Activated CD8-positive, alpha-beta T cell treated with anti-CD3 and anti-CD28 coated beads for 36 hours (primary cell): Measurements from ENCODE around the gene RAB3C. TPM values are rescaled to one million over a fixed set of nuclear protein-coding genes. Genes with fewer than 3 reads are reported as not detected.

Source experiments
- ATAC-seq: fragments of 200-7000 bp; cut with Tn5 transposase; one replicate; pipeline ENCODE4 v1.10.0; 2021; ENCODE audit warnings: mild to moderate bottlenecking, moderate library complexity
- CTCF ChIA-PET: fragments of 350-600 bp; sonication (Branson Sonifier 250); formaldehyde crosslinking; loops from one replicate; lab custom pipeline; 2021; ENCODE audit warnings: antibody characterized with exemption; lab: Charles Lee
- POLR2A ChIA-PET: fragments of 350-600 bp; sonication (Branson Sonifier 250); formaldehyde crosslinking; loops from one replicate; lab custom pipeline; 2021; ENCODE audit warnings: antibody characterized with exemption; lab: Charles Lee
- DNase-seq: peaks from one replicate; pipeline ENCODE4 v3.0.0-alpha.2; 2020
- H3K27ac Mint-ChIP-seq: one replicate; pipeline ENCODE4 v1.8.0; 2021; ENCODE audit warnings: mild to moderate bottlenecking, mixed read lengths
- H3K27me3 Mint-ChIP-seq: one replicate; pipeline ENCODE4 v1.8.0; 2021; ENCODE audit warnings: mixed read lengths
- H3K36me3 Mint-ChIP-seq: one replicate; pipeline ENCODE4 v1.8.0; 2021; ENCODE audit warnings: low read depth, mixed read lengths
- H3K4me1 Mint-ChIP-seq: one replicate; pipeline ENCODE4 v1.8.0; 2021; ENCODE audit warnings: low read depth, mixed read lengths
- H3K4me3 Mint-ChIP-seq: one replicate; pipeline ENCODE4 v1.8.0; 2021; ENCODE audit warnings: mild to moderate bottlenecking, moderate library complexity, mixed read lengths
- H3K9me3 Mint-ChIP-seq: one replicate; pipeline ENCODE4 v1.8.0; 2021; ENCODE audit warnings: mixed read lengths
- CTCF ChIP-seq: fragments of 200-600 bp; IDR thresholded peaks from one replicate; pipeline ENCODE4 v1.8.0; 2022; ENCODE audit warnings: antibody characterized with exemption, mild to moderate bottlenecking
- intact Hi-C: fragments of 100-400 bp; cut with micrococcal nuclease; formaldehyde crosslinking; loops from one replicate; pipeline ENCODE4 v1.10.0; 2022
- total RNA-seq, 2 experiments: library from RNA; stranded (reverse); gene quantifications; one replicate each; pipeline ENCODE4 v1.2.3, GENCODE V29; 2021

RAB3C gene
- total RNA-seq, 2 experiments from 2014 or later: not detected

GRCh38 chr5:58794875-58795274 is 212.0 kb downstream of the RAB3C start:
- DNase-seq (peak; percentile 37), ATAC-seq (peak; percentile 49)
- H3K9me3 Mint-ChIP-seq: no peaks in the 10 kb centered on the region
- CTCF ChIA-PET: no interaction called here
- H3K36me3 Mint-ChIP-seq: no peaks in the 10 kb centered on the region
- POLR2A ChIA-PET: interaction anchor here (1.5 kb wide), 1 partner anchor 10 kb away, joined by 5 read pairs; no protein-coding TSS in a partner anchor
- peaks cover 4% of the 10 kb centered on the region for H3K4me1 Mint-ChIP-seq
- no peak overlapping the region for H3K27ac Mint-ChIP-seq
- H3K27me3 Mint-ChIP-seq: peaks cover 3% of the 10 kb centered on the region
- TF ChIP-seq CTCF: no peak
- intact Hi-C loops: no loop called here
- no peak overlapping the region for H3K4me3 Mint-ChIP-seq

GRCh38 chr5:58795327-58795726 is 212.5 kb downstream of the RAB3C start:
- intact Hi-C loops: no loop called here
- ATAC-seq (no peak), DNase-seq (no peak)
- POLR2A ChIA-PET: interaction anchor here (1.5 kb wide), 1 partner anchor 9 kb away, joined by 5 read pairs; no protein-coding TSS in a partner anchor
- H3K36me3 Mint-ChIP-seq: no peaks in the 10 kb centered on the region
- CTCF ChIA-PET: no interaction called here
- TF ChIP-seq CTCF: no peak
- H3K27me3 Mint-ChIP-seq: peaks cover 1% of the 10 kb centered on the region
- no peak overlapping the region for H3K27ac Mint-ChIP-seq
- no peak overlapping the region for H3K4me3 Mint-ChIP-seq
- no peaks in the 10 kb centered on the region for H3K9me3 Mint-ChIP-seq
- H3K4me1 Mint-ChIP-seq: peaks cover 4% of the 10 kb centered on the region

- no peak for DNase-seq
- Mint-ChIP-seq H3K9me3 (no peaks in the 10 kb centered on the region), H3K36me3 (no peaks in the 10 kb centered on the region), H3K27me3 (peaks cover 3% of the 10 kb centered on the region), H3K27ac (no peak overlapping the region), H3K4me3 (no peak overlapping the region), H3K4me1 (peaks cover 4% of the 10 kb centered on the region)
- no peak for ATAC-seq
- TF ChIP-seq CTCF: no peak
- CTCF ChIA-PET: no interaction called here
- POLR2A ChIA-PET: interaction anchor here (0.6 kb wide), 1 partner anchor 338 kb away, joined by 4 read pairs; no protein-coding TSS in a partner anchor
- intact Hi-C loops: no loop called here
Measured at GRCh38 chr5:58797021-58797420, 214.1 kb downstream of the RAB3C start.

GRCh38 chr5:58800356-58800755 is 217.5 kb downstream of the RAB3C start:
- no peaks in the 10 kb centered on the region for H3K9me3 Mint-ChIP-seq
- ChIA-PET CTCF (no interaction called here), POLR2A (no interaction called here)
- ATAC-seq (no peak), DNase-seq (no peak)
- H3K36me3 Mint-ChIP-seq: no peaks in the 10 kb centered on the region
- H3K27me3 Mint-ChIP-seq: peaks cover 8% of the 10 kb centered on the region
- no peak overlapping the region for H3K27ac Mint-ChIP-seq
- no peak overlapping the region for H3K4me3 Mint-ChIP-seq
- intact Hi-C loops: no loop called here
- H3K4me1 Mint-ChIP-seq: no peaks in the 10 kb centered on the region
- TF ChIP-seq CTCF: no peak

GRCh38 chr5:58800861-58801540 is 218.1 kb downstream of the RAB3C start:
- Mint-ChIP-seq H3K4me1 (no peaks in the 10 kb centered on the region), H3K36me3 (no peaks in the 10 kb centered on the region), H3K4me3 (no peak overlapping the region), H3K27ac (no peak overlapping the region), H3K27me3 (peaks cover 8% of the 10 kb centered on the region), H3K9me3 (no peaks in the 10 kb centered on the region)
- POLR2A ChIA-PET: no interaction called here
- DNase-seq (no peak), ATAC-seq (no peak)
- CTCF ChIA-PET: no interaction called here
- no peak for TF ChIP-seq CTCF
- intact Hi-C loops: no loop called here
